ENCODE results near the gene RTN4.

RTN4 gene

GRCh38 chr2:54945391-54946219, 104.6 kb downstream of the RTN4 start:
- POLR2A ChIA-PET = no interaction called here
- DNase-seq (ENCODE audit: extremely low spot score) = no peak
- CTCF ChIA-PET = no interaction called here
- TF ChIP-seq HDGF (IDR thresholded peaks at IDR 0.05; ENCODE audit: borderline replicate concordance) (no peak), LEF1 (IDR thresholded peaks at IDR 0.05; ENCODE audit: borderline replicate concordance) (no peak), BHLHE40 (IDR thresholded peaks at IDR 0.05; ENCODE audit: borderline replicate concordance) (no peak), L3MBTL2 (conservative IDR thresholded peaks at IDR 0.05) (no peak), SUZ12 (IDR thresholded peaks at IDR 0.05) (no peak), TARDBP (IDR thresholded peaks at IDR 0.05) (no peak), ARNT (IDR thresholded peaks at IDR 0.05) (no peak), FOXM1 (IDR thresholded peaks at IDR 0.05; ENCODE audit: borderline replicate concordance) (no peak), FOXK2 (IDR thresholded peaks at IDR 0.05) (no peak), ELF4 (IDR thresholded peaks at IDR 0.05) (no peak), CTBP1 (IDR thresholded peaks at IDR 0.05; ENCODE audit: borderline replicate concordance) (no peak)

GRCh38 chr2:54944724-54945326, 105.4 kb downstream of the RTN4 start:
- POLR2A ChIA-PET = no interaction called here
- CTCF ChIA-PET = no interaction called here
- DNase-seq (ENCODE audit: extremely low spot score) = no peak
- TF ChIP-seq CTBP1 (IDR thresholded peaks at IDR 0.05; ENCODE audit: borderline replicate concordance) (no peak), FOXK2 (IDR thresholded peaks at IDR 0.05) (no peak), SUZ12 (IDR thresholded peaks at IDR 0.05) (no peak), BHLHE40 (IDR thresholded peaks at IDR 0.05; ENCODE audit: borderline replicate concordance) (no peak)

- DNase-seq (ENCODE audit: extremely low spot score) = no peak
- CTCF ChIA-PET = interaction anchor here (1.0 kb wide), 1 partner anchor 14 kb away, joined by 3 read pairs; no protein-coding TSS in a partner anchor
- POLR2A ChIA-PET = no interaction called here
- no peak for TF ChIP-seq TARDBP (IDR thresholded peaks at IDR 0.05)
- no peak for TF ChIP-seq FOXK2 (IDR thresholded peaks at IDR 0.05)
- no peak for TF ChIP-seq FOXA1 (IDR thresholded peaks at IDR 0.05)
- TF ChIP-seq CTBP1 (IDR thresholded peaks at IDR 0.05; ENCODE audit: borderline replicate concordance) = no peak
- TF ChIP-seq ARNT (IDR thresholded peaks at IDR 0.05) = no peak
- TF ChIP-seq BHLHE40 (IDR thresholded peaks at IDR 0.05; ENCODE audit: borderline replicate concordance) = no peak
- no peak for TF ChIP-seq L3MBTL2 (conservative IDR thresholded peaks at IDR 0.05)
- no peak for TF ChIP-seq ELF4 (IDR thresholded peaks at IDR 0.05)
- TF ChIP-seq NFRKB (IDR thresholded peaks at IDR 0.05) = no peak
- no peak for TF ChIP-seq SUZ12 (IDR thresholded peaks at IDR 0.05)
- TF ChIP-seq LEF1 (IDR thresholded peaks at IDR 0.05; ENCODE audit: borderline replicate concordance) = no peak
Measured at GRCh38 chr2:54942373-54942772, 107.9 kb downstream of the RTN4 start.

- TF ChIP-seq PKNOX1 (IDR thresholded peaks at IDR 0.05) = no peak
- no peak for TF ChIP-seq FOXK2 (IDR thresholded peaks at IDR 0.05)
- TF ChIP-seq SUZ12 (IDR thresholded peaks at IDR 0.05) = no peak
- TF ChIP-seq SP1 (IDR thresholded peaks at IDR 0.05) = no peak
- TF ChIP-seq BHLHE40 (IDR thresholded peaks at IDR 0.05; ENCODE audit: borderline replicate concordance) = no peak
- no peak for TF ChIP-seq ELF4 (IDR thresholded peaks at IDR 0.05)
- no peak for TF ChIP-seq LEF1 (IDR thresholded peaks at IDR 0.05; ENCODE audit: borderline replicate concordance)
- TF ChIP-seq NFRKB (IDR thresholded peaks at IDR 0.05) = no peak
- no peak for TF ChIP-seq ZNF384 (IDR thresholded peaks at IDR 0.05)
- TF ChIP-seq CTBP1 (IDR thresholded peaks at IDR 0.05; ENCODE audit: borderline replicate concordance) = no peak
- no peak for TF ChIP-seq TARDBP (IDR thresholded peaks at IDR 0.05)
- no peak for TF ChIP-seq FOXM1 (IDR thresholded peaks at IDR 0.05; ENCODE audit: borderline replicate concordance)
- no peak for TF ChIP-seq HDGF (IDR thresholded peaks at IDR 0.05; ENCODE audit: borderline replicate concordance)
- TF ChIP-seq FOXA1 (IDR thresholded peaks at IDR 0.05) = no peak
- POLR2A ChIA-PET = no interaction called here
- CTCF ChIA-PET = interaction anchor here (1.0 kb wide), 1 partner anchor 15 kb away, joined by 3 read pairs; no protein-coding TSS in a partner anchor
- DNase-seq (ENCODE audit: extremely low spot score) = no peak
Measured at GRCh38 chr2:54941248-54941984, 108.8 kb downstream of the RTN4 start.

- no peak for DNase-seq (ENCODE audit: extremely low spot score)
- TF ChIP-seq ARNT (IDR thresholded peaks at IDR 0.05) (no peak), ELF4 (IDR thresholded peaks at IDR 0.05) (no peak), LEF1 (IDR thresholded peaks at IDR 0.05; ENCODE audit: borderline replicate concordance) (no peak), FOXM1 (IDR thresholded peaks at IDR 0.05; ENCODE audit: borderline replicate concordance) (no peak), TARDBP (IDR thresholded peaks at IDR 0.05) (no peak), SUZ12 (IDR thresholded peaks at IDR 0.05) (no peak), CTBP1 (IDR thresholded peaks at IDR 0.05; ENCODE audit: borderline replicate concordance) (no peak), PKNOX1 (IDR thresholded peaks at IDR 0.05) (no peak), NFRKB (IDR thresholded peaks at IDR 0.05) (no peak), SP1 (IDR thresholded peaks at IDR 0.05) (no peak), HDGF (IDR thresholded peaks at IDR 0.05; ENCODE audit: borderline replicate concordance) (no peak), FOXK2 (IDR thresholded peaks at IDR 0.05) (no peak), L3MBTL2 (conservative IDR thresholded peaks at IDR 0.05) (no peak), FOXA1 (IDR thresholded peaks at IDR 0.05) (no peak), BHLHE40 (IDR thresholded peaks at IDR 0.05; ENCODE audit: borderline replicate concordance) (no peak), ZNF384 (IDR thresholded peaks at IDR 0.05) (no peak)
- CTCF ChIA-PET = no interaction called here
- POLR2A ChIA-PET = no interaction called here
Measured at GRCh38 chr2:54940723-54941122, 109.5 kb downstream of the RTN4 start.

Data from HEK293T (cell line).